B cell (primary cell): Measurements from ENCODE around the gene C1QL1. TPM values are rescaled to one million over a fixed set of nuclear protein-coding genes. Genes with fewer than 3 reads are reported as not detected.

ENCODE experiments used
- ATAC-seq: fragments of 200-7000 bp; cut with Tn5 transposase; one replicate; pipeline ENCODE4 v1.10.0; 2021; ENCODE audit warnings: low read depth, mild to moderate bottlenecking, moderate number of reproducible peaks, moderate library complexity
- CTCF ChIA-PET: fragments of 350-600 bp; sonication (Branson Sonifier 250); formaldehyde crosslinking; loops from one replicate; lab custom pipeline; 2021; ENCODE audit warnings: antibody characterized with exemption, inconsistent platforms; lab: Charles Lee
- POLR2A ChIA-PET: fragments of 350-600 bp; sonication (Branson Sonifier 250); formaldehyde crosslinking; loops from one replicate; lab custom pipeline; 2021; ENCODE audit warnings: antibody characterized with exemption; lab: Charles Lee
- DNase-seq: peaks from one replicate; pipeline ENCODE4 v3.0.0; 2013
- H2AFZ ChIP-seq: 2 replicates; pipeline ENCODE4 v1.6.1; 2012; ENCODE audit warnings: mild to moderate bottlenecking, low read depth, low read length; ENCODE audit not compliant: insufficient read depth, poor library complexity, severe bottlenecking
- H3K27ac ChIP-seq, 2 donors: 1 replicate in 1 of 2; 2 replicates in 1 of 2; pipeline ENCODE4 v1.5.1; 2012 to 2013; ENCODE audit warnings: low read length in 2 of 2, mild to moderate bottlenecking in 2 of 2, moderate library complexity in 1 of 2
- H3K27me3 ChIP-seq, 4 experiments: fragments of 200-600 bp in 1 of 4; sonication (generic) in 1 of 4; replicated peaks in 1 of 4; 1 replicate in 2 of 4; 2 replicates in 2 of 4; pipeline versions ENCODE4 v1.6.1 to v1.7.0; 2013 to 2016; ENCODE audit warnings: low read length in 3 of 4, mild to moderate bottlenecking in 2 of 4, mixed read lengths in 1 of 4, moderate library complexity in 1 of 4; ENCODE audit not compliant: insufficient read depth in 4 of 4, control insufficient read depth in 3 of 4; ENCODE audit errors: control extremely low read depth in 1 of 4
- H3K36me3 ChIP-seq, 2 experiments: replicated peaks in 1 of 2; 1 replicate in 1 of 2; 2 replicates in 1 of 2; pipeline versions ENCODE4 v1.6.1 to v1.7.1; 2013; ENCODE audit warnings: low read length in 1 of 2; ENCODE audit not compliant: insufficient read depth in 2 of 2, control insufficient read depth in 1 of 2; ENCODE audit errors: control extremely low read depth in 1 of 2, extremely low read depth in 1 of 2
- H3K4me1 ChIP-seq, 2 donors: fragments of 200-600 bp in 1 of 2; sonication (generic) in 1 of 2; 1 replicate in 1 of 2; 2 replicates in 1 of 2; pipeline versions ENCODE4 v1.5.1 to v1.6.1; 2013 to 2017; ENCODE audit warnings: low read length in 2 of 2; ENCODE audit not compliant: control insufficient read depth in 2 of 2, insufficient read depth in 2 of 2
- H3K4me2 ChIP-seq: replicated peaks from 2 replicates; pipeline ENCODE3; 2012; ENCODE audit warnings: mild to moderate bottlenecking, low read depth, low read length; ENCODE audit not compliant: poor library complexity, severe bottlenecking
- H3K4me3 ChIP-seq, 5 experiments: fragments of 200-600 bp in 1 of 5; sonication (generic) in 1 of 5; 1 replicate in 3 of 5; 2 replicates in 2 of 5; pipeline versions ENCODE4 v1.5.1 to v1.7.0; 2011 to 2016; ENCODE audit warnings: low read length in 4 of 5, mild to moderate bottlenecking in 4 of 5, low read depth in 2 of 5, control low read depth in 1 of 5, moderate library complexity in 1 of 5; ENCODE audit not compliant: insufficient read depth in 1 of 5; ENCODE audit errors: control extremely low read depth in 1 of 5, extremely low read depth in 1 of 5
- H3K79me2 ChIP-seq: fragments of 200-600 bp; sonication (generic); one replicate; pipeline ENCODE4 v1.6.0; 2016; ENCODE audit warnings: low read length; ENCODE audit not compliant: control insufficient read depth, insufficient read depth
- H3K9ac ChIP-seq: fragments of 200-600 bp; sonication (generic); 2 replicates; pipeline ENCODE4 v1.6.1; 2017; ENCODE audit warnings: mild to moderate bottlenecking, low read length, moderate library complexity
- H3K9me3 ChIP-seq, 3 donors: one replicate each; pipeline versions ENCODE4 v1.6.1 to v1.7.1; 2013; ENCODE audit warnings: low read length in 2 of 3; ENCODE audit not compliant: control insufficient read depth in 2 of 3, insufficient read depth in 1 of 3; ENCODE audit errors: control extremely low read depth in 1 of 3
- H4K20me1 ChIP-seq: 2 replicates; pipeline ENCODE4 v1.6.0; 2012; ENCODE audit warnings: mild to moderate bottlenecking, low read length; ENCODE audit not compliant: insufficient read depth, control insufficient read depth, poor library complexity, severe bottlenecking
- H3K27ac Mint-ChIP-seq: one replicate; pipeline ENCODE4 v1.8.0; 2021; ENCODE audit warnings: mixed read lengths
- H3K27me3 Mint-ChIP-seq: one replicate; pipeline ENCODE4 v1.8.0; 2021; ENCODE audit warnings: mixed read lengths
- H3K4me1 Mint-ChIP-seq: one replicate; pipeline ENCODE4 v1.8.0; 2021; ENCODE audit warnings: mixed read lengths
- H3K4me3 Mint-ChIP-seq: one replicate; pipeline ENCODE4 v1.8.0; 2021; ENCODE audit warnings: mixed read lengths
- H3K9me3 Mint-ChIP-seq: one replicate; pipeline ENCODE4 v1.8.0; 2022; ENCODE audit warnings: mixed read lengths; ENCODE audit not compliant: insufficient read depth
- EZH2 ChIP-seq: IDR thresholded peaks from 2 replicates; pipeline ENCODE4 v1.6.1; 2012; ENCODE audit warnings: borderline replicate concordance, low read depth, mild to moderate bottlenecking, moderate library complexity, low read length; ENCODE audit not compliant: insufficient read depth, poor library complexity, severe bottlenecking
- WGBS: methylation state at CpG from one replicate; pipeline ENCODE4 v1.1.5; 2013; ENCODE audit warnings: missing lambda C conversion rate; ENCODE audit not compliant: insufficient coverage; 5-methylcytosine and 5-hydroxymethylcytosine counted together
- intact Hi-C: fragments of 100-400 bp; cut with micrococcal nuclease; formaldehyde crosslinking; loops from one replicate; pipeline ENCODE4 v1.10.0; 2022
- polyA plus RNA-seq: library from polyadenylated mRNA; depleted of rRNA; stranded (reverse); fragments of >200 nt; gene quantifications from 2 replicates; pipeline ENCODE4 v1.2.3, GENCODE V29; 2012
- total RNA-seq, 2 donors: library from RNA; stranded (reverse); fragments of 120-200 nt in 1 of 2; gene quantifications; 1 replicate in 1 of 2; 2 replicates in 1 of 2; pipeline versions ENCODE4 v1.2.3 to v1.2.4, GENCODE V29; 2013 to 2022
- TF ChIP-seq, protein P1 (sequence below): fragments of 200-600 bp; IDR thresholded peaks from one replicate; pipeline ENCODE4 v1.8.0; 2022; ENCODE audit warnings: antibody characterized with exemption, mild to moderate bottlenecking

The C1QL1 gene
- total and polyA plus RNA-seq, 2 donors (not counting 1 experiment from before 2014, with no cell fraction given): not detected

DNA sequence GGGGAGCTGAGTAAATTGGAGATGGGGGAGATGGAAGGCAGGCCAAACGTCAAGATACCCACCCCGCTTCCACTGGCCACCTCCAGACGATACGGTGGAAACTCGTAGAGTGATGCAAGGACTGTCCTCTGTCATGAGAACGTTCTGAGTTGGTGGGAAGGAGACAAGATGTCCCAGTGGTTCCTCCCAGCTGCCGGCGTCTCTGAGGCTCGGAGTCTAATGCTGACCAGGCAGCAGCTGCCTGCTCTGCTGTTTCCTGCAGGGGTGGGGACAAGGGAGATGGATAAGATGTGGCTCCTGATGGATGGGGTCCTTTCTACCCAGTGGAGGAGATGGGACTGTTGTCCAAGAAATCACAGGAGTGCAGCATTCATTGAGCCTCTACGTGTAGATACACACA is 28.2 kb upstream of the C1QL1 start:
- Mint-ChIP-seq H3K27me3 (peaks cover 42% of the 10 kb centered on the region), H3K4me1 (no peaks in the 10 kb centered on the region), H3K4me3 (no peak overlapping the region), H3K27ac (no peak overlapping the region), H3K9me3 (peaks cover 12% of the 10 kb centered on the region)
- no peak for ATAC-seq
- Histone ChIP-seq H3K27ac (no peak overlapping the region), H2AFZ (no peak overlapping the region), H3K4me3 (no peak overlapping the region), H4K20me1 (no peaks in the 10 kb centered on the region), H3K36me3 (no peaks in the 10 kb centered on the region), H3K79me2 (no peaks in the 10 kb centered on the region), H3K4me2 (no peak overlapping the region), H3K4me1 (no peaks in the 10 kb centered on the region), H3K27me3 (peaks cover 0 to 32% (median 6%) of the 10 kb centered on the region in 4 experiments), H3K9me3 (peaks cover 0 to 15% (median 4%) of the 10 kb centered on the region in 3 donors), H3K9ac (no peak overlapping the region)
- TF ChIP-seq, protein P1, sequence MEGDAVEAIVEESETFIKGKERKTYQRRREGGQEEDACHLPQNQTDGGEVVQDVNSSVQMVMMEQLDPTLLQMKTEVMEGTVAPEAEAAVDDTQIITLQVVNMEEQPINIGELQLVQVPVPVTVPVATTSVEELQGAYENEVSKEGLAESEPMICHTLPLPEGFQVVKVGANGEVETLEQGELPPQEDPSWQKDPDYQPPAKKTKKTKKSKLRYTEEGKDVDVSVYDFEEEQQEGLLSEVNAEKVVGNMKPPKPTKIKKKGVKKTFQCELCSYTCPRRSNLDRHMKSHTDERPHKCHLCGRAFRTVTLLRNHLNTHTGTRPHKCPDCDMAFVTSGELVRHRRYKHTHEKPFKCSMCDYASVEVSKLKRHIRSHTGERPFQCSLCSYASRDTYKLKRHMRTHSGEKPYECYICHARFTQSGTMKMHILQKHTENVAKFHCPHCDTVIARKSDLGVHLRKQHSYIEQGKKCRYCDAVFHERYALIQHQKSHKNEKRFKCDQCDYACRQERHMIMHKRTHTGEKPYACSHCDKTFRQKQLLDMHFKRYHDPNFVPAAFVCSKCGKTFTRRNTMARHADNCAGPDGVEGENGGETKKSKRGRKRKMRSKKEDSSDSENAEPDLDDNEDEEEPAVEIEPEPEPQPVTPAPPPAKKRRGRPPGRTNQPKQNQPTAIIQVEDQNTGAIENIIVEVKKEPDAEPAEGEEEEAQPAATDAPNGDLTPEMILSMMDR: no peak
- TF ChIP-seq EZH2: no peak
- intact Hi-C loops: no loop called here
- no peak for DNase-seq
- 78% methylated on average over 9 of the region's 10 CpGs for WGBS
- ChIA-PET CTCF (no interaction called here), POLR2A (no interaction called here)

- no peak overlapping the region for H3K9ac ChIP-seq
- H3K27me3 Mint-ChIP-seq: peaks cover 39% of the 10 kb centered on the region
- H3K4me3 Mint-ChIP-seq: no peak overlapping the region
- no peaks in the 10 kb centered on the region for H3K4me1 ChIP-seq
- ChIA-PET POLR2A (no interaction called here), CTCF (no interaction called here)
- ATAC-seq (no peak), DNase-seq (no peak)
- H3K27me3 ChIP-seq: peaks cover 0 to 34% (median 6%) of the 10 kb centered on the region in 4 experiments
- TF ChIP-seq, protein P1: no peak
- TF ChIP-seq EZH2: no peak
- no peaks in the 10 kb centered on the region for H3K4me1 Mint-ChIP-seq
- H3K9me3 Mint-ChIP-seq: peaks cover 12% of the 10 kb centered on the region
- H3K4me3 ChIP-seq: no peak overlapping the region
- no peak overlapping the region for H3K27ac Mint-ChIP-seq
- peaks cover 0 to 15% (median 4%) of the 10 kb centered on the region in 3 donors for H3K9me3 ChIP-seq
- H3K36me3 ChIP-seq: no peaks in the 10 kb centered on the region
- H2AFZ ChIP-seq: no peak overlapping the region
- intact Hi-C loops: no loop called here
- H3K27ac ChIP-seq: no peak overlapping the region
- WGBS: 67% methylated on average over 9 of the region's 11 CpGs
- no peaks in the 10 kb centered on the region for H4K20me1 ChIP-seq
- no peak overlapping the region for H3K4me2 ChIP-seq
- no peaks in the 10 kb centered on the region for H3K79me2 ChIP-seq
These were observed 27.4 kb upstream of the C1QL1 start for GRCh38 chr17:44995436-44996001.
